ENCODE results near the gene SLC22A3.
"Not testable (repeated sequence)": the region's sequence is repeated elsewhere in the genome, so short reads cannot be mapped to it uniquely, and the experiment has no call there.

The SLC22A3 gene

GRCh38 chr6:160336200-160336599 lies 12.0 kb upstream of the SLC22A3 start:
- DNase-seq = no peak

- no peak for DNase-seq
These were observed 10.9 kb upstream of the SLC22A3 start for GRCh38 chr6:160337301-160337700.

GRCh38 chr6:160337991-160338390 lies 10.2 kb upstream of the SLC22A3 start:
- DNase-seq = no peak

GRCh38 chr6:160343144-160343543 lies 5.0 kb upstream of the SLC22A3 start:
- no peak for DNase-seq

- no peak for DNase-seq
These were observed 3.9 kb upstream of the SLC22A3 start for GRCh38 chr6:160344271-160344670.

- no peak for DNase-seq
These were observed 637 bp upstream of the SLC22A3 start for GRCh38 chr6:160347259-160348222.

GRCh38 chr6:160349020-160349441 lies 853 bp downstream of the SLC22A3 start:
- DNase-seq = no peak

DNA sequence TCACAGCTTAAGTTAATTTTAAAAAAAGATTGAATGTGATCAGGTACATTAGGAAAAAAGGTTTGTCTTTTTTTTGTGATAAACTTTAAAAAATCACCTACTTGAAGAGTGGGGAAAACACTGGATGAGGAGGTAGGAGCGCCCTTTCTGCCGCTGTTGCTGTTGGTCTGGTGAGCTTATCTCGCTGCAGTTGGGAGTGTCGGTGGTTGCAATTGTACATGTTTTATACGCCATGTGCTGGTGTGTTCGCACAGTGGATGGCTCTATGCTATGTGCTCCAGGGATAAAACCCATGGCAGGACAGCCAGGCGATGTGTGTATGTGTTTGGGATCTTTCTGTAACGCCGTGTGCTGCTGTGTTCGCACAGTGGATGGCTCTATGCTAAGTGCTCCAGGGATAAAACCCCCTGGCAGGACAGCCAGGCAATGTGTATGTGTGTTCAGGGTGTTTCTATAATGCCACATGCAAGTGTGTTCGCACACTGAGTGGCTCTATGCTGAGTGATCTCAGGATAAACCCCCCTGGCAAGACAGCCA lies 1.7 kb downstream of the SLC22A3 start:
- DNase-seq = no peak

GRCh38 chr6:160353950-160354496 lies 5.8 kb downstream of the SLC22A3 start:
- no peak for DNase-seq

DNA sequence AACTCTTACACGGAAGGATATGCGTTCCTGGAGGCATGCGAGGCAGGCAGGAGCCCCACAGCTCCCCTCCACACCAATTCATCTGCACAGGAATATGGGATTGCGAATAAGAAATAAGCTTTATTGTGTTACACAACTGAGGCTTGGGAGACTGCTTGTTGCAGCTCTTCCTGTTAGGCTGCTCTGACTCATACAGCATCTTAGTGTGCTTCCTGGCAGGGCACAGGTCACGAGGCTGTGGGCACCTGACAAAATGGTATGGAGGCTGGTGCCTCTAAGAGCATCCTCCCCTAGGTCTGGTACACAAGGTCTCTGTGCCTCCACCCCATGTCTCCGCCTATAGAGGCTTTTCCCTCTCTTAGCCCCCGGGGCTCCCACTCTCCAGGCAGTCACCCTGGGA lies 6.8 kb downstream of the SLC22A3 start:
- no peak for DNase-seq

- DNase-seq = no peak
These were observed 8.0 kb downstream of the SLC22A3 start for GRCh38 chr6:160356074-160356744.

DNA sequence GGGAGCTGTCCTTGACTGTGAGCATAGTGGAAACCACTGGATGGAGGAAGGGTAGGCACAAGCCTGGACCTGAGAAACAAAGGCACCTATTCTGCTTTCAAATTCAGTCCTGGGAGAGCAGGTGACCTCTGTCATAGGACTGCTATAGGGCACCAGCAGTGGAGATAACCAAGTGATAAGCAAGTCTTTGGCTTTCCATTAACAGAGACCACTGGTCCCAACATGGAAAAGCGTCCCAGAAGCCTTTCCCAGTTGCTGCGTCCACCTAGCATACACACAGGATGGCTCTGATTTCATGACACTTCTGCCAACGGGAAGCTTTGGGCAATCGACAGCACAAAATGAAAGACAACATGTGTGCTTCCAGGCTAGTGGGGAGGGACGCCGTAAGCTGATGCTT lies 8.9 kb downstream of the SLC22A3 start:
- DNase-seq = no peak

GRCh38 chr6:160358225-160359119 lies 10.3 kb downstream of the SLC22A3 start:
- DNase-seq = no peak

GRCh38 chr6:160360955-160361354 lies 12.8 kb downstream of the SLC22A3 start:
- no peak for DNase-seq

- DNase-seq = no peak
These were observed 14.4 kb downstream of the SLC22A3 start for GRCh38 chr6:160362556-160362955.

- no peak for DNase-seq
These were observed 15.1 kb downstream of the SLC22A3 start for GRCh38 chr6:160363016-160363996.

GRCh38 chr6:160365117-160365516 lies 16.9 kb downstream of the SLC22A3 start:
- no peak for DNase-seq

DNA sequence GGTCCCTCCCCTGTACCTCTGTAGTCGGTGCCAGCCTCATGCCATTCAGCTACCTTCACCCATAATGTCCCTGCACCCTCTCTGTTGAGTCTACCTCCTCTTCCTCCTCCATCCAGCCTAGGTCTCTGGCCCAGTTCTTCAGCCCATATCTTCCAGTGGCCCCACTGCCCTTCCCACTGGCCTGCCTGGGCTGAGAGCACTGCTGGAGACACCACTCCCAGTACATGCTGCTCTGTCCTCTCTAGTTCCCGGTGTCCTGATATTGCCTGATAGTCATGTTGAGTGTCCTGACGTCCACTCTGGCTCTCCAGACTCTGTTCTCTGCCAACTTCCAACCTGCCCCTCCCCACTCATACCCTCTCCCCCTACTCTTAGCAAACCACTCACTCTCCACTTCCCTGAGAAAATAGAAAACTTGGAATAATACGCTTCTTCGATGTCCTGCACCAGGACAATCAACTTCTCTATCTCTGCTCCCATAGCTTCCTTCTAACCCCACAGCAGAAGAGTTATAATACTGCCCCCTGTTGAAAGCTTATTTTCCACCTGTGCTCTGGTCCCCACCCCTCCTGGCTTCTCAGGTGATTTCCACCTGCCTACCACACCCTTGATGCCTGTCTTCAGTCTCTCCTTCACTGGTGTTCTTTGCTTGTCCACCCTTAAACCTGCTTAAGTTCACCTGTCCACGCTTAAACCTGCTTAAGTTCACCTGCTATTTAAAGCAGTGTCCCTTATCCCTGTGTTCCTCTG lies 19.8 kb downstream of the SLC22A3 start:
- no peak for DNase-seq

DNA sequence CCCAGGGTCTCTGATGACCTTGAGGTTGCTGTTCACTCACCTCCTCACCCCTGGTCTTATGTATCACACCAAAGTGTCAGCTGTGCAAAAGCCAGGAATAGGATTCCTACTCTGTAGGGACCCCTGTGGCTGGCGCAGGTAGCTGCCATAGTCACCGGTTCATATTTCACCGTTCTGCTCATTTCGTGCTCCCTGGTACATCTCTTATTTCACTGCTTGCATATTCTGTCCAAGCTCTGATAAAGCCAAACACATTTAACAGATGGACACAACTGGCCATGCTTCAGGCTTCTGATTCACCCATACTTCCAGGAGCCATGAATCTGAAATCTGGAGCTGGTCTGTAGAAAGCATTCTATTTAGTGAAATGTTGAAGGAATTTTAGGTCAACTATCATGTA lies 20.5 kb downstream of the SLC22A3 start:
- DNase-seq = no peak

GRCh38 chr6:160373601-160374000 lies 25.4 kb downstream of the SLC22A3 start:
- DNase-seq = not testable (repeated sequence)
